Endothelial cell of umbilical vein (primary cell): Measurements from ENCODE around the gene OSBPL5. TPM values are rescaled to one million over a fixed set of nuclear protein-coding genes. Genes with fewer than 3 reads are reported as not detected.

Experiments
- BruUV-seq: library from RNA; stranded (reverse); fragments of 400-500 nt; replicated peaks from 2 replicates; lab custom pipeline; 2021; lab: Mats Ljungman, UMichigan
- CTCF ChIA-PET: fragments of 300-600, 350-600 bp; sonication (Branson Sonifier 250); formaldehyde crosslinking; loops from one replicate; lab custom pipeline; 2021; ENCODE audit warnings: antibody characterized with exemption, inconsistent platforms; lab: Charles Lee
- POLR2A ChIA-PET: fragments of 300-600, 350-600 bp; sonication (Branson Sonifier 250); formaldehyde crosslinking; loops from one replicate; lab custom pipeline; 2021; ENCODE audit warnings: antibody characterized with exemption, inconsistent platforms; lab: Charles Lee
- DNase-seq: peaks from one replicate; pipeline ENCODE4 v3.0.0-alpha.2; 2011; ENCODE audit warnings: low read depth, low spot score
- FAIRE-seq: peaks from 2 replicates; lab custom pipeline; 2011; peaks lifted over from hg19 to GRCh38; lab: Jason Lieb, UNC
- H2AFZ ChIP-seq: 2 replicates; pipeline ENCODE4 v1.6.0; 2012; ENCODE audit warnings: low read depth, low read length, control low read depth, inconsistent platforms
- H3K27ac ChIP-seq: 2 replicates; pipeline ENCODE4 v1.5.1; 2011; ENCODE audit warnings: low read depth, mild to moderate bottlenecking, control low read depth, low read length, moderate library complexity; ENCODE audit not compliant: insufficient read depth
- H3K27me3 ChIP-seq, 2 experiments: 2 replicates each; pipeline versions ENCODE4 v1.6.0 to v1.6.1; 2011; ENCODE audit warnings: low read length in 2 of 2, mixed read lengths in 1 of 2; ENCODE audit not compliant: control insufficient read depth in 2 of 2, insufficient read depth in 2 of 2
- H3K36me3 ChIP-seq, 2 experiments: 2 replicates in 1 of 2; 3 replicates in 1 of 2; pipeline ENCODE4 v1.5.1; 2011; ENCODE audit warnings: low read length in 2 of 2, mild to moderate bottlenecking in 1 of 2, moderate library complexity in 1 of 2; ENCODE audit not compliant: control insufficient read depth in 2 of 2, insufficient read depth in 2 of 2; ENCODE audit errors: extremely low read depth in 1 of 2
- H3K4me1 ChIP-seq: 3 replicates; pipeline ENCODE4 v1.5.1; 2011; ENCODE audit warnings: mild to moderate bottlenecking, low read length; ENCODE audit not compliant: control insufficient read depth, insufficient read depth; ENCODE audit errors: extremely low read depth
- H3K4me2 ChIP-seq: 2 replicates; pipeline ENCODE4 v1.6.1; 2011; ENCODE audit warnings: low read length, control low read depth, mixed read lengths; ENCODE audit not compliant: insufficient read depth
- H3K4me3 ChIP-seq, 3 experiments: fragments of 200-600 bp in 1 of 3; sonication (generic), shearing (Covaris generic) in 1 of 3; replicated peaks in 1 of 3; 2 replicates each; pipeline ENCODE4 v1.5.1; 2011 to 2016; ENCODE audit warnings: control low read depth in 3 of 3, low read length in 3 of 3, mild to moderate bottlenecking in 2 of 3, inconsistent platforms in 1 of 3, low read depth in 1 of 3, moderate library complexity in 1 of 3; ENCODE audit not compliant: insufficient read depth in 1 of 3
- H3K79me2 ChIP-seq: 2 replicates; pipeline ENCODE4 v1.6.0; 2012; ENCODE audit warnings: low read length, inconsistent platforms; ENCODE audit not compliant: control insufficient read depth, insufficient read depth
- H3K9ac ChIP-seq: replicated peaks from 2 replicates; pipeline ENCODE3; 2011; ENCODE audit warnings: low read length, control low read depth; ENCODE audit not compliant: insufficient read depth; ENCODE audit errors: extremely low read depth
- H3K9me1 ChIP-seq: replicated peaks from 3 replicates; pipeline ENCODE4 v1.6.0; 2011; ENCODE audit warnings: mild to moderate bottlenecking, low read length; ENCODE audit not compliant: control insufficient read depth, insufficient read depth; ENCODE audit errors: extremely low read depth
- H3K9me3 ChIP-seq: replicated peaks from 2 replicates; pipeline ENCODE4 v1.5.1; 2012; ENCODE audit warnings: low read length, inconsistent platforms; ENCODE audit not compliant: control insufficient read depth, insufficient read depth
- H4K20me1 ChIP-seq: replicated peaks from 2 replicates; pipeline ENCODE3; 2011; ENCODE audit warnings: mild to moderate bottlenecking, low read length; ENCODE audit not compliant: control insufficient read depth, insufficient read depth; ENCODE audit errors: extremely low read depth
- EZH2 ChIP-seq: IDR thresholded peaks from 2 replicates; pipeline ENCODE4 v1.6.1; 2012; ENCODE audit warnings: borderline replicate concordance, low read depth, mild to moderate bottlenecking, moderate library complexity, low read length, inconsistent platforms; ENCODE audit not compliant: severe bottlenecking
- POLR2A ChIP-seq: IDR thresholded peaks from 2 replicates; pipeline ENCODE4 v1.6.1; 2012; ENCODE audit warnings: low read depth, mild to moderate bottlenecking, control low read depth, low read length
- POLR2AphosphoS5 ChIP-seq: IDR thresholded peaks from 2 replicates; pipeline ENCODE4 v1.6.1; 2012; ENCODE audit warnings: low read depth, mild to moderate bottlenecking, control low read depth, low read length, moderate library complexity; ENCODE audit not compliant: insufficient read depth
- dilution Hi-C: fragments of 300-500 bp; cut with MboI; formaldehyde crosslinking; loops from one replicate; pipeline ENCODE4 v1.15.0; 2019; ENCODE audit warnings: low sequenced_read_pairs; ENCODE audit not compliant: extremely low pct_ligation_motif_present
- intact Hi-C: fragments of 100-400 bp; cut with micrococcal nuclease; formaldehyde crosslinking; loops from one replicate; pipeline ENCODE4 v1.10.0; 2022
- polyA plus RNA-seq, 4 experiments: library from polyadenylated mRNA; depleted of rRNA in 3 of 4; stranded (reverse) in 3 of 4; unstranded in 1 of 4; fragments of >200 nt; gene quantifications; 2 replicates each; pipeline versions ENCODE4 v1.2.1 to v1.2.3, GENCODE V29; 2011 to 2012; ENCODE audit warnings: missing spikeins in 1 of 4
- total RNA-seq: library from RNA; stranded (reverse); gene quantifications from 2 replicates; pipeline ENCODE4 v1.2.3, GENCODE V29; 2021

The OSBPL5 gene
- total and polyA plus RNA-seq, 2 donors (not counting 3 experiments of a cell fraction or from before 2014, with no cell fraction given), result 8.7 to 37.7 TPM

- no peak for DNase-seq
- no peaks in the 10 kb centered on the region for H3K36me3 ChIP-seq
- H3K9me1 ChIP-seq, result no peaks in the 10 kb centered on the region
- BruUV-seq, result no TSS peak
- H3K4me3 ChIP-seq, result no peak overlapping the region
- ChIA-PET CTCF (interaction anchor here (3.6 kb wide), 1 partner anchor 10 kb away, joined by 16 read pairs; no protein-coding TSS in a partner anchor), POLR2A (no interaction called here)
- dilution Hi-C loops, result no loop called here
- TF ChIP-seq POLR2AphosphoS5, result no peak
- H4K20me1 ChIP-seq, result no peaks in the 10 kb centered on the region
- FAIRE-seq, result no peak
- no peak overlapping the region for H2AFZ ChIP-seq
- no peaks in the 10 kb centered on the region for H3K4me1 ChIP-seq
- H3K79me2 ChIP-seq, result no peaks in the 10 kb centered on the region
- no peaks in the 10 kb centered on the region for H3K9me3 ChIP-seq
- no peak overlapping the region for H3K4me2 ChIP-seq
- intact Hi-C loops, result no loop called here
- H3K27me3 ChIP-seq, result peaks cover 4% of the 10 kb centered on the region in 2 experiments
- H3K27ac ChIP-seq, result no peak overlapping the region
- no peak overlapping the region for H3K9ac ChIP-seq
Measured at GRCh38 chr11:3081386-3081751, 83.7 kb downstream of the OSBPL5 start.

- Histone ChIP-seq H3K9me1 (no peaks in the 10 kb centered on the region), H4K20me1 (no peaks in the 10 kb centered on the region), H3K4me1 (no peaks in the 10 kb centered on the region), H3K4me3 (no peak overlapping the region), H3K27me3 (peaks cover 4% of the 10 kb centered on the region in 2 experiments), H3K36me3 (no peaks in the 10 kb centered on the region), H2AFZ (no peak overlapping the region), H3K27ac (no peak overlapping the region), H3K9me3 (no peaks in the 10 kb centered on the region), H3K9ac (no peak overlapping the region), H3K79me2 (no peaks in the 10 kb centered on the region), H3K4me2 (no peak overlapping the region)
- FAIRE-seq (no peak), DNase-seq (no peak)
- intact Hi-C loops, result no loop called here
- CTCF ChIA-PET, result interaction anchor here (1.0 to 3.6 kb wide), 2 partner anchors 11 to 43 kb away, joined by 3 to 16 read pairs; no protein-coding TSS in a partner anchor
- POLR2A ChIA-PET, result no interaction called here
- no TSS peak for BruUV-seq
- no peak for TF ChIP-seq EZH2
- no peak for TF ChIP-seq POLR2A
- dilution Hi-C loops, result no loop called here
Measured at GRCh38 chr11:3080733-3081385, 84.3 kb downstream of the OSBPL5 start.
